SK-N-SH (cell line): Measurements from ENCODE around the gene CDC26. TPM values are rescaled to one million over a fixed set of nuclear protein-coding genes. Genes with fewer than 3 reads are reported as not detected.
"Not testable (repeated sequence)": the region's sequence is repeated elsewhere in the genome, so short reads cannot be mapped to it uniquely, and the experiment has no call there.

Experiments used
- CTCF ChIA-PET: fragments of 300-600, 350-600 bp; formaldehyde crosslinking; extraction: SDS; loops from one replicate; lab custom pipeline; 2021; lab: Yijun Ruan, JAX
- POLR2A ChIA-PET: fragments of 350-600 bp; sonication (Branson Sonifier 250); formaldehyde crosslinking; extraction: SDS; loops from one replicate; lab custom pipeline; 2020; ENCODE audit warnings: antibody characterized with exemption, inconsistent platforms; lab: Yijun Ruan, JAX
- DNase-seq: peaks from one replicate; pipeline ENCODE4 v3.0.0; 2012
- H2AFZ ChIP-seq: fragments of 200-600 bp; sonication (generic); 2 replicates; pipeline ENCODE4 v1.8.1; 2016; ENCODE audit warnings: antibody characterized with exemption, mild to moderate bottlenecking, low read depth
- H3F3A ChIP-seq: fragments of 200-600 bp; sonication (generic); replicated peaks from 2 replicates; pipeline ENCODE3; 2016; ENCODE audit warnings: antibody characterized with exemption, mild to moderate bottlenecking; ENCODE audit not compliant: insufficient read depth
- H3K27ac ChIP-seq, 2 experiments: fragments of 200-500 bp in 1 of 2; fragments of 200-600 bp in 1 of 2; sonication (Bioruptor generic) in 1 of 2; sonication (generic), shearing (Covaris generic) in 1 of 2; 2 replicates each; pipeline versions ENCODE4 v1.5.1 to v1.6.1; 2014 to 2016; ENCODE audit warnings: low read depth in 2 of 2, inconsistent platforms in 1 of 2, low read length in 1 of 2, mild to moderate bottlenecking in 1 of 2, mixed read lengths in 1 of 2
- H3K27me3 ChIP-seq: fragments of 200-600 bp; sonication (generic), shearing (Covaris generic); 2 replicates; pipeline ENCODE4 v1.6.1; 2016; ENCODE audit warnings: mixed run types; ENCODE audit not compliant: insufficient read depth
- H3K36me3 ChIP-seq, 2 experiments: fragments of 200-500 bp in 1 of 2; fragments of 200-600 bp in 1 of 2; sonication (Bioruptor generic) in 1 of 2; sonication (generic) in 1 of 2; replicated peaks in 1 of 2; 2 replicates each; pipeline versions ENCODE3 to v1.5.1; 2014 to 2016; ENCODE audit warnings: low read length in 1 of 2, mild to moderate bottlenecking in 1 of 2; ENCODE audit not compliant: insufficient read depth in 2 of 2, control insufficient read depth in 1 of 2
- H3K4me1 ChIP-seq, 2 experiments: fragments of 200-500 bp in 1 of 2; fragments of 200-600 bp in 1 of 2; sonication (Bioruptor generic) in 1 of 2; sonication (generic), shearing (Covaris generic) in 1 of 2; 2 replicates each; pipeline versions ENCODE4 v1.5.1 to v1.6.1; 2014 to 2016; ENCODE audit warnings: low read depth in 1 of 2, low read length in 1 of 2, mixed run types in 1 of 2; ENCODE audit not compliant: insufficient read depth in 2 of 2, control insufficient read depth in 1 of 2
- H3K4me2 ChIP-seq: fragments of 200-600 bp; sonication (generic), shearing (Covaris generic); 2 replicates; pipeline ENCODE4 v1.6.1; 2017; ENCODE audit warnings: mixed run types
- H3K4me3 ChIP-seq, 2 experiments: fragments of 200-500 bp in 1 of 2; fragments of 200-600 bp in 1 of 2; sonication (Bioruptor generic) in 1 of 2; sonication (generic), shearing (Covaris generic) in 1 of 2; 2 replicates each; pipeline versions ENCODE4 v1.5.1 to v1.8.1; 2014 to 2016; ENCODE audit warnings: low read depth in 2 of 2, inconsistent platforms in 1 of 2, low read length in 1 of 2, mild to moderate bottlenecking in 1 of 2, mixed read lengths in 1 of 2, moderate library complexity in 1 of 2
- H3K79me2 ChIP-seq: fragments of 200-600 bp; sonication (generic); 2 replicates; pipeline ENCODE4 v1.8.1; 2017; ENCODE audit warnings: mild to moderate bottlenecking; ENCODE audit not compliant: insufficient read depth
- H3K9ac ChIP-seq: fragments of 200-600 bp; sonication (generic); 2 replicates; pipeline ENCODE4 v1.6.1; 2017; ENCODE audit warnings: mixed run types
- H3K9me2 ChIP-seq: fragments of 200-600 bp; sonication (generic); 2 replicates; pipeline ENCODE4 v1.6.1; 2017; ENCODE audit warnings: mixed run types
- H3K9me3 ChIP-seq: fragments of 200-600 bp; sonication (generic); 2 replicates; pipeline ENCODE4 v1.6.1; 2017; ENCODE audit warnings: mixed run types, mild to moderate bottlenecking, moderate library complexity
- H4K20me1 ChIP-seq: fragments of 200-600 bp; sonication (generic); 2 replicates; pipeline ENCODE4 v1.6.1; 2017; ENCODE audit warnings: mild to moderate bottlenecking, mixed run types; ENCODE audit not compliant: insufficient read depth
- GATA2 ChIP-seq: sonication (generic); formaldehyde crosslinking; IDR thresholded peaks from 2 replicates; pipeline ENCODE4 v1.5.0; 2020; ENCODE audit warnings: mild to moderate bottlenecking, missing genetic modification reagents
- NFIC ChIP-seq: IDR thresholded peaks from 2 replicates; pipeline ENCODE4 v1.4.0; 2012; ENCODE audit warnings: borderline replicate concordance
- POLR2AphosphoS5 ChIP-seq: IDR thresholded peaks from 2 replicates; pipeline ENCODE4 v1.6.1; 2012; ENCODE audit warnings: low read depth, low read length
- RAD21 ChIP-seq: IDR thresholded peaks from 2 replicates; pipeline ENCODE4 v1.6.1; 2012; ENCODE audit warnings: mild to moderate bottlenecking, low read length
- REST ChIP-seq: IDR thresholded peaks from 2 replicates; pipeline ENCODE4 v1.6.1; 2012; ENCODE audit warnings: mild to moderate bottlenecking, low read depth, low read length, moderate library complexity
- RXRA ChIP-seq: IDR thresholded peaks from 2 replicates; pipeline ENCODE4 v1.4.0; 2012; ENCODE audit warnings: low read depth, mild to moderate bottlenecking, borderline replicate concordance
- SIN3A ChIP-seq: IDR thresholded peaks from 2 replicates; pipeline ENCODE4 v1.6.1; 2012; ENCODE audit warnings: low read depth, mild to moderate bottlenecking, low read length, moderate library complexity, borderline replicate concordance
- TAF1 ChIP-seq: IDR thresholded peaks from 2 replicates; pipeline ENCODE4 v1.6.1; 2012; ENCODE audit warnings: low read depth, mild to moderate bottlenecking, low read length, moderate library complexity, borderline replicate concordance
- TEAD4 ChIP-seq: IDR thresholded peaks from 2 replicates; pipeline ENCODE4 v1.4.0; 2012; ENCODE audit warnings: mild to moderate bottlenecking, borderline replicate concordance; ENCODE audit not compliant: insufficient read depth
- USF1 ChIP-seq: IDR thresholded peaks from 2 replicates; pipeline ENCODE4 v1.4.0; 2012; ENCODE audit warnings: low read depth, borderline replicate concordance
- WGBS: methylation state at CpG from one replicate; pipeline ENCODE4 v1.1.6; 2017; ENCODE audit warnings: low lambda C conversion rate; 5-methylcytosine and 5-hydroxymethylcytosine counted together
- polyA plus RNA-seq, 3 experiments: library from polyadenylated mRNA; depleted of rRNA; stranded (reverse); fragments of >200 nt; gene quantifications; 2 replicates each; pipeline ENCODE4 v1.2.3, GENCODE V29; 2012

CDC26 gene
- polyA plus RNA-seq, 1 of the 3 experiments (the other 2 are of a cell fraction): 31.0 TPM

GRCh38 chr9:113250807-113251206 is 24.6 kb downstream of the CDC26 start:
- H3K9ac ChIP-seq: no peak overlapping the region
- ChIA-PET POLR2A (no interaction called here), CTCF (interaction anchor here (0.6 kb wide), 1 partner anchor 341 kb away, joined by 3 read pairs; no protein-coding TSS in a partner anchor)
- H3K4me2 ChIP-seq: no peak overlapping the region
- TF ChIP-seq REST: no peak
- TF ChIP-seq TEAD4: no peak
- TF ChIP-seq GATA2 (CRISPR knock-in tag): no peak
- TF ChIP-seq TAF1: no peak
- TF ChIP-seq RXRA: no peak
- TF ChIP-seq NFIC: no peak
- DNase-seq: no peak
- H3K4me3 ChIP-seq: no peak overlapping the region
- peaks cover 0 to 12% of the 10 kb centered on the region in 2 experiments; a peak in 1 of 4 replicates for H3K4me1 ChIP-seq
- H3F3A ChIP-seq: no peaks in the 10 kb centered on the region
- no peaks in the 10 kb centered on the region for H3K79me2 ChIP-seq
- H3K27ac ChIP-seq: no peak overlapping the region
- no peaks in the 10 kb centered on the region for H3K9me3 ChIP-seq
- no peaks in the 10 kb centered on the region for H3K9me2 ChIP-seq
- no peak overlapping the region for H2AFZ ChIP-seq
- H3K36me3 ChIP-seq: peaks cover 0 to 8% of the 10 kb centered on the region in 2 experiments
- WGBS: 96% methylated on average over 2 of the region's 2 CpGs
- no peaks in the 10 kb centered on the region for H4K20me1 ChIP-seq
- no peaks in the 10 kb centered on the region for H3K27me3 ChIP-seq

GRCh38 chr9:113249661-113250060 is 25.7 kb downstream of the CDC26 start:
- DNase-seq, H3K9me3 ChIP-seq, H3K27me3 ChIP-seq, H3K4me1 ChIP-seq, H3K9ac ChIP-seq, H2AFZ ChIP-seq, CTCF ChIA-PET, POLR2A ChIA-PET, H3K36me3 ChIP-seq, H4K20me1 ChIP-seq, H3K27ac ChIP-seq, H3K79me2 ChIP-seq, H3K9me2 ChIP-seq, H3F3A ChIP-seq, H3K4me3 ChIP-seq, H3K4me2 ChIP-seq: not testable (repeated sequence)
- 100% methylated on average over 2 of the region's 2 CpGs for whole genome bisulfite sequencing

- no peaks in the 10 kb centered on the region for H3K9me3 ChIP-seq
- ChIA-PET POLR2A (no interaction called here), CTCF (interaction anchor here (0.8 to 1.0 kb wide), 3 partner anchors 12 to 27 kb away, joined by 3 to 4 read pairs (median 3); partner anchors contain the start of genes CDC26 and PRPF4)
- no peaks in the 10 kb centered on the region for H3F3A ChIP-seq
- no peak overlapping the region for H3K9ac ChIP-seq
- peaks cover 0 to 8% of the 10 kb centered on the region in 2 experiments for H3K36me3 ChIP-seq
- H2AFZ ChIP-seq: no peak overlapping the region
- no peaks in the 10 kb centered on the region for H3K27me3 ChIP-seq
- TF ChIP-seq SIN3A (no peak), USF1 (no peak), POLR2AphosphoS5 (no peak), RAD21 (no peak)
- H3K4me1 ChIP-seq: no peaks in the 10 kb centered on the region; a peak in 2 of 4 replicates
- DNase-seq: no peak
- H3K4me2 ChIP-seq: no peak overlapping the region
- H3K79me2 ChIP-seq: 0 out of 2 replicates have a peak, but pooled peaks cover 3% of the 10 kb centered on the region
- no peak overlapping the region for H3K4me3 ChIP-seq
- no peaks in the 10 kb centered on the region for H4K20me1 ChIP-seq
- H3K27ac ChIP-seq: 0 out of 4 replicates have a peak overlapping the region, but pooled peaks of 1 of the 2 experiments have one; percentile 1
- H3K9me2 ChIP-seq: no peaks in the 10 kb centered on the region
Measured at GRCh38 chr9:113247640-113248039, 27.7 kb downstream of the CDC26 start.
